Measurements from ENCODE around the gene PTGIS.

Gene PTGIS

DNA sequence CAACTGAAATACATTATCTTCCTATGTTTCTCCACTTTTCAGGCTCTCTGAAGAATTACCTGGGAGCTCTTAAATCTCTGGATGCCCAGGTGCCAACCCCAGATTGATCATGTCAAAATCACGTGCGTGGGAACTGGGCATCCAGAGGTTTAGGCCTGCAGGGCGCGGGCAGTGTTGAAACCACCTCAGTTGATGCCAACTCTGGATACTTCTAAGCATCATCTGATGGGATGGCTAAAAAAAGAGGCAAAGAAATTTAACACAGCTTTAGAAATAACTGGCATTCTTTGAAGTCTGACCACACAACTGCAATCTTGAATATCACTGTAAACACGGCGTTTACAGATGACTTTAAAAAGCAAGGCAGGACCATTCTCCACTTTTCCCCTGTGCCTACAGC lies 41.9 kb downstream of the PTGIS start:
- DNase-seq: no peak

DNA sequence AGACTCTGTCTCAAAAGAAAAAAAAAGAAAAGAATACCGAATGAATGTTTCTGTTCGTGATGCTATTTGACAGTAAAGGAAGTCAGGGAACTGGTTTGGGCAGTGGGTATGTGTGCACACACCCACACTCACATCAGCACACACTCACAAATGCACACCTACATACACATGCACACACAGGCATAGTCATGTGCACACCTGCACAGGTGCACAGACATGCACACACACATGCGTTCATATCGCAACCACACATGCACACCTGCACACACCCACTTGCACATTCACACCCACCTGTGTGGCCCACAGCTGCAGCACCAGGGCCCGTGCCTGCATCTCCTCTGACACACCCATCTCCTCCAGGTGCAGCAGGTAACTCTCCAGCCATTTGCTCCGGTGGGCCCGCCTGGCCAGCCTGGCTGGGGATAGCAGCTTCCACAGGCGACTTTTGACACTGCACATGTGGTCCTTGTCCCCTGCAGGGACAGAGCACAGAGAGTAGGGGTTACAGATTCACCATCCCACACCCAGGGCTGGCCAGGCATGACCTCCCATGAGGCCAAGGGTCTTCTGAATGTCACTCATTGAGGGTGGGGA lies 44.1 kb downstream of the PTGIS start:
- DNase-seq: no peak

DNA sequence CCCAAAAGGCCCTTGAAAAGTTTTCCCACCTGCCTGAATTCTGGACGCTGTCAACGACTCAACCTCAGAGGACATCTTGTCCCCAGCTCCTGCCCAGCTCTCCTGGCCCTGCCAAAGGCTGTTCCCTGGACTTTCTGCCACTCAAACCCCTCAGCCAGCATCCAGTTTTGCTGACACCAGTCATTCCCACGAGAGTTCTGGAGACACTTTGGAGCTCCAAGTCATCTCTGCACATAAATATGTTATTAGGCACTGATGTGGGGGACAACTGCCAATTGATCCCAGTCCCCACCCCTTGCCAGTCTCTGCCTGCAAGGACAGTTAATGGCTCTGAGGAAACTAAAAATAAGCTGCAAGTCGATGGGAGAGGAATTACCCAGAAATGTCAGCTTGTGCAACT lies 46.6 kb downstream of the PTGIS start:
- no peak for DNase-seq

DNA sequence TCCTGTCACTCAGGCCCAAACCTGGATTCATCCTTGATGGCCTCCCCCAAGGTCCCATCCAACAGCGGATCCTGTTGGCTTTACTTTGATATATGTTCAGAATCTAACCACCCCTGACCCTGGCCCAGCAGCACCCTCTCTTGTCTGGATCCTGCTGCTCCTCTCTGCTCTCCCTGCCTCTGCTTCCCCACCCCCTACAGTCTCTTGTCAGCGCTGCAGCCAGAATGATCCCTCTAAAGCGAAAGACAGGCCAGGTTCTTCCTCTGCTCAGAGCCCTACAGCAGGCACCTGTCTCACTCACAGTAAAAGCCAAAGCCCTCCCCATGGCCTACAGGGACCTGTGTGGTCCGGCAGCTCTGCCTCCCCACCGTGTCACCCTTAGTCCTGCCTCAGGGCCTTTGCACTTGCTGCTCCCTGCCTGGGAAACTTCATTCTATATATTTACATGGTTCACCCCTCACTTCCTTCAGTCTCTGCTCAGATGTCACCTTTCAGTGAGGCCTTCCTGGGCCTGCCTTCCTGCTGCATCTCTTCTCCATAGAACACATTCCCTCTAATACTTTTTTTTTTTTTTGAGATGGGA lies 48.1 kb downstream of the PTGIS start:
- no peak for DNase-seq

DNA sequence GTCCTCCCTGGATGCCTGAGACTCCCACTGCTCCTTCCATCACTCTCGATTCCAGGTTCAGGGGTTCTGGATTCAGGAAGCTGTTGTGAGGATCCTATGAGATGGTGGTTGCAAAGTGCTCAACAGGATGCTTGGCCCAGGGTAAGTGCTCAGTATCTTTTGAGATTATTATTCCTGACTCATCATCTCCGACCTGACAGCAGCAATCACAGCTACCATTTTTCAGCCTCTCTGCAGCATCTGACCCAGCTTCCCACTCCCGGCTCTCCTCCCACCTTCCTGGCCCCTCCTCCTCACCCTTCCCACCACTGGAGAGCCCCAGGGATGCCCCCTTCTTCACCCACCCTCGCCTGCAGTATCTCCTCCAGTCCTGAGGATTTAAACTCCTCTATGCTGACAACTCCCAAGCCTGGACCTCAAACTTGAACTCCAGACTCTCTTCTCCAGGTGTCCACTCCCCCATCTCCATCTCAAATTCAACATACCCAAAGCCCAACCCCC lies 48.7 kb downstream of the PTGIS start:
- DNase-seq: no peak

DNA sequence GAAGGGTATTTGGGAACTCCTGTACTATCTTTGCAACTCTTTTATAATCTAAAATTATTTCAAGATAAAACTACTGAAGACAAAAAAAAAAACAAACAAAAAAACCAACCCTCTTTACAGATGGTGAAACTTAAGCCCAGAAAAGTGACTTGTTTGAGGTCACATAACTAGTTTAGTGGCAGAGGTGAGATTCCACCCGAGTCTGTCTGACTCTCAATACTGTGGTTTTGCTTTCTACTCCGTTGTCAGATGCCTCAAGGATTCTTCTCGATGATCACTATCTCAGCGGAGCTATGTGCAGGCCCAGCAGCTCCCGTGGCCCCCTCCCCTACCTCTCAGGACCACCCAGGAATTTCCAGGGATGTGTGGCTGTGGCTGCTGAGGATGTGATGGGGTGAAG lies 49.4 kb downstream of the PTGIS start:
- no peak for DNase-seq

DNA sequence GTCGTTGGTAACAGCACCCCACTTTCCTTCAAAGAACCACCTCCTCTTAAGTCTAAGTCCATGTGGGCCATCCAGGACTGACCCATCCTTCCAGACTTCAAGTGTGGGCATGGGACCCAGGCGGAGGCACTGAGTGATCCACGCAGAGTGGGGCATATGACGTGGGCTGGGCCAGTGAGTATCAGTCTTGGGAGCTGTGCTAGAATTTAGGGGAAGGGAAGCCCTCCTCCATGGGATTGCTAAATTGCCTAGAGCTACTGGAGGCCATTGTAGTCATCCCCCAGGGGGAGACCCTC lies 50.2 kb downstream of the PTGIS start:
- DNase-seq: no peak

DNA sequence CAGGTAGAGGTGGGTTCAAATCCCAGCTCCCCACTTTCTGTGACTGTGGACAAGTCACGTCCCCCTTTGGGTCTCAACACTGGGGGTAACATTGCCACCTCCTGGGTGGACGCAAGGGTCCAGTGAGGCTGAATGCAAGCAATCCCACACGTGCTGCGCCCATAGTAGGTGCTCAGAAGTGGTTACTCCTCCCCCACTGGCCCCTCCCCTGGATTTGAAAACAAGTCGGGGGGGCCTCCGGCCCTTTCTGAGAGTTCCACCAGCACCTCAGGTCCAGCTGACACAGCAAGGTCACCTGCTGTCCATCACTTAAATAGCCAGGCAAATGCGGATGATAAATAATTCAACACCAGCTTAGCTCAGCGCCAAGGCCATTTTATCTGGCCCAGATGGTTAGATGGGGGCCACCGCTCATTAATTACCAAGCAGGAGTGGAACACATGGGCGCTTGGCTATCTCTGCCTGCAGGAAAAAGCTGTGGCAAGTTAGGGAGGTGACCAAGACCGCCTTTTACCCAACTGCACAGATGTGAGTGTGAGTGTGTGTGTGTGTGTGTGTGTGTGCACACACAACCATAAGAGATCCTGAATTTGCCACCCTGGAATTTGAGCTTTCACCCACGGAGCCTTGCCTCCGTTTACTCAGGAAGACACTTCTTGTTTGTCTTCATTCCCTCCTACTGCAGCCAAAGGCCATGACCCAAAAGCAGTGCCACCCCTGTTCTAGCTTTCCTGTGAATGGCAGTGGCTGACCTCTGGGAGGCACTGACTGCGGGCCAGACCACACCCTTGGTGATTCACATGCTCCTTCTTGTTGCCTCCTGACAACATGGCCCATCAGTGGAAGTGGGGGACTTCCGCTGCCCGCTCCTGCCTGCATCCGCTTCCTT lies 50.8 kb downstream of the PTGIS start:
- DNase-seq: no peak

DNA sequence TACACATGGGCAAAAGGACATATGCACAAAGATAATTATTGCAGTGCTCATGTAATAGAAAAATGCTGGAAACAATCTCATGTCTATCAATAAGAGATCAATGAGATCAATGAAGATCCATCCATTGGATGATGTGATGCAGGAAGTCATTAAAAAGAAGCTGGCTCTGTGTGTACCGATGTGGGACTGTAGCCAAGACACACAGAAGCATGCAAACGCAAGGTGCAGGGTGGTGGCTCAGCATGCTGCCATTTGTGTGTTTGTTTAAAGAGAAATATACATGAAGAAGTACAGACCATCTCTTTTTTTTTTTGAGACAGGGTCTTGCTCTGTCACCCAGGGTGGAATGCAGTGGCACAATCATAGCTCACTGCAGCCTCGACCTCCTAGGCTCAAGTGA lies 52.4 kb downstream of the PTGIS start:
- DNase-seq: no peak

DNA sequence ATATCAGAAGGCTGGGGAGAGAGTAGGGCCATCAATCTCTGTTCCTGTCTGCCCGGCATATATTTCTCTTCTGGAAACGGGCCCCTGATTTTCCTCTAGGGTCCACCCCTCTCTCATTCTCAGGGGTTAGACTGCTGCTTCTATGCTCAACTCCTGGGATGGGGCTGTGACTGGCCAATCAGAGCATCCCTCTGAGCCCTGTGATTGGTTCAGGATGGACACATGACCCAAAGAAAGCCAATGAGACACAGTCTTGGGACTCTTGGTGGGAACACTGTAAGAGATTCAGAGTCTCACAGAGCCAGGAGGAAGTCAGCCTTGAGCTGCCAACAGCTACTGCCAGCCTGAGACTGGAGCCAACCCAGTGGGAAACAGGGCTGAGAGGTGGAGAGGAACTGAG lies 54.4 kb downstream of the PTGIS start:
- DNase-seq: no peak

DNA sequence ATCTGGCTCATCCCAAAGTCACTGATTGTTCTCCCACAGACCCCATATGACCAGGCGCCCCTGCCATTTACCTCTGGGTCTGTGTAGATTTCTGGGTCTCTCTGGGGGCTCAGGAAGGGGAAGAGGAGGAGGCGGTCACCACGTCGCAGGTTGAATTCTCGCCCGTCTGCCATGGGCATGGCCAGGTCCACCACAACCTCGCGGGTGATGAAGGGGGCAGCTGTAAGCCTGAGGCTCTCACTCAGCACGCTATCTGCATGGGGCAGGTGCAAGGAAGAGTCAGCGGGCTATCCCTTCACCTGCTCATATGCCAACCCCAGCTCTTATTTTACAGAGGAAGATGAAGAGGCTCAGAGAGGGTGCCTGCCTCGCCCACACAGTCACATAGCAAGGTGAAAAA lies 54.9 kb downstream of the PTGIS start:
- DNase-seq: no peak

DNA sequence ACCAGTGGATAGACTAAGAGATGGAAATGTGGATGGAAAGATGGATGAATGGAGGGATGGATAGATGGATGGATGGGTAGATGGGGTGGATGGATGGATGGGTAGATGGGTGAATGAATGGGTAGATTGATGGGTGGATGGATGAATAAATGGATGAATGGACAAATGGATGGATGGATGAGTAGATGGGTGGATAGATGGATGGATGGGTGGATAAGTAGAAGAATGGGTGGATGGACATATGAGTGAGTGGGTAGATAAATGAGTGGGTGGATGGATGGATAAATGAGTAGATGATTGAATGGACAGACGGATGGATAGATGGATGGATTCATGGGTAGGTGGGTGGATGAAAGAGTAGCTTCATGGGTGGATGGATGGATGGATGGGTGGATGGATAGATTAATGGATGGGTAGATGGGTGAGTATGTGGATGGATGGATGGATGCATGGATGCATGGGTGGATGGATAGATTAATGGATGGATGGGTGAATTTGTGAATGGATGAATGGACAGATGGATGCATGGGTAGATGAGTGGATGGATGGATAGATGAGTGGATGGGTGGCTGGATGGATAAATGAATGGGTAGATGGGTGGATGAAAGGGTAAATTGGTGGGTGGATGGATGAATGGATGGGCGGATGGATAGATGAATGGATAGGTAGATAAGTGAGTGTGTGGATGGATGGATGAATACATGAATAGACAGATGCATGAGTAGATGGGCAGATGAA lies 56.0 kb downstream of the PTGIS start:
- no peak for DNase-seq

DNA sequence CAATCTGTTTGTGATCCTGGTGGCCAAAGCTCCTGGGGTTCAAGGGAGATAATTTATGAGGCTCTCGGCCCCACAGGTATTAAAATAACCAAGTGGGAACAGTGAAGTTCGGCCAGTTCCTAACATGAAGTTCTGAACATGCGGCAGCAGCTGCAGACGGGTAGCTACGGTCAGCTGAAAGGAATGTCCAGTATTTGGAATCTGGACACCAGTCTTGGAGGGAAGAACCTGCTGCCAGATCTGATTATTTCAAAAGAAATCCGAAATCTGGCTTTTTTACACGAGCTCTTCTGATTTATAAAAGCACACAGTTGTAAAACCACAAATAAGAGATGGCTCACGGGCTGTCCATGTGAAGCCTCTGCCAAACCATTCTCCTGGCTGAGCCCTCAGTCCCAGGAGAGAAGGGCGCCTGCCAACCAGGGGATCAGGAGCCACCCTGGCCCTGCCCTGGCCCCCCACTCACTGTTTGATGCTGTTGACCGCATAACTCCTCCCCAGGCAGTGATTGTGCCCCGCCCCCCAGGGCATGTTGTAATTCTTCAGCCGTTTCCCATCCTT lies 57.3 kb downstream of the PTGIS start:
- no peak for DNase-seq

DNA sequence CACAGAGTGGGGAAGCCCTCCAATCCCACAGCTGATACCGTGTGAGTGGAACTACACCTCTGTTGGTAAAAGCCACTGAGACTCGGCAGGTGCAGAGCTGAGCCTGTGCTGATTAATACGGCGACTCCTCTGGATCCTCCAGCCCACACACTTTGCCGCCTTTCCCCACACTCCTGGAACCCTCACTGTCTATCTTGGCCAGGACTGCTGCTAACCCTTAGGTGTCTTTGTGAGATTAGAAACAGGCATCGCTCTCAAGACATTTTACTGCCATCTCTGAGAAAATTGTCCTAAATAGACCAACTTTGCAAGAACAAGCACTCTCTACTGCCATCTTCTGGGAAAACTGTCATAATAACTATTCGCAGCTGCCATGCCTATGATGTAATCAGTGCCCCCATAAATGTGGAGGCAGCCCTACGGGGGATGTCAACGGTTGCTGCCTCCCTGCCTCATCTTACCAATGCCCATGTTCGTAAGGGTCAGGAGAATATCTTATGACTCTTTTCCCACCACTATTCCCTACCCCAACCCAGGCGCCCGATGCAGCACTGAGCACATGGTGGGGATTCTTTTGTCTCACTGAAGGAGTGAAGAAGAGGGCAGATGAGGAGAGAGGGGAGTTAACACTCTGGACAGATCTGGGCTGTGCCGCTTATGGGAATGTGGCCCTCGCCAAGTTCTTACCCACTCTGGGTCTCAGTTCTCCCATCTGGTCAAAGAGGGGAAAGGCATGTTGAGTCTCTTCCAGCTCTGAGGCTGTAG lies 59.3 kb downstream of the PTGIS start:
- no peak for DNase-seq

DNA sequence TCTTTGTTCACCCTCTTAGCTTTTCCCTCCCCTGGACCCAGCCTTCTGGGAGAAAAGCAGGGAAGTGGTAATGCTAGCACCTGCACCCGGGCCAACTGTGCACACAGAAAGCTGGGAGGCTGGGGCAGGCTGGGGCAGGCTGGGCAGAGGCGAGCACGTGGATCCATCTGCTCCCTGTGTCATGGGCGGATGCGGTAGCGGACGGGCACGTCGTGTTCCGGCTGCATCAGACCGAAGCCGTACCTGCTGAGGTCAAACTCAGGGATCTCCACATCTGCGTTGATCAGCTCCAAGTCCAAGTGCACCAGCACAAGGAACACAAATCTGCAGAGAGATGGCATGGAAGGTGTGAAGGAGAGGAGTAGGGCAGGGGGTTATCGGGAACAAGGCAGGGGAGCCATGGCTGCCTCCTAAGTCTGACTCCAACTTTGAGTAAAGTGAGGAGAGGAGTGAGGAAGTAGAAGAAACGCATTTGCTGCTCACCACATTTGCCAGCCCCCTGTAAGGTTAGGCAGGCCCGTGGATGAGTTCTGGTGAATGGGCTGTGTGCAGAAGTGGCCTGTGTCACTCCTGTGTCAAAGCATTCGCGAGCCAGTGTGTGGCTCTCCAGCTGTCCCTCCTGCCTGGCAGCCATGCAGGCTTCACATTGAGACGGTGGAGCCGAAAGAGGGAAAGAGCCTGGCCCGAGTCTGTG lies 60.0 kb downstream of the PTGIS start:
- no peak for DNase-seq

DNA sequence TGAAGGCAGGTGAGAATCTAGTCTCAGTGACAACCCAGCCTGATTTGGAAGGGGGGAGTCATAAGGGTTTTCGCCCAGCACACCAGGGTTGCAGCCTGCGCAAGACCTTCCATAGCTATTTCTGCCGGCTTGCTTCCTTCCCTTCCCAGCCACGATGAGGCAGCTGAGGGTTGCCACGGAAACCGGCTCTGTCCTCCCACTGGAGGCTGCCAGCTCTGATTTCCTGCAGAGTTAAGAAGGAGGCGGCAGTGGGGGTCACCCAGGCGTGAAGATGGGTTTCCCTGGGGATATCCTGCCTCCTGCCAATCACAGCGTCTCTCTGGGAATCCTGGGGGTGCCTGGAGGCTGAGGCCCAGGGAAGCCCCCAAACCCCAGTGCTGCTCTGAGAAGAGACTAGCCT lies 62.4 kb downstream of the PTGIS start:
- DNase-seq: no peak

DNA sequence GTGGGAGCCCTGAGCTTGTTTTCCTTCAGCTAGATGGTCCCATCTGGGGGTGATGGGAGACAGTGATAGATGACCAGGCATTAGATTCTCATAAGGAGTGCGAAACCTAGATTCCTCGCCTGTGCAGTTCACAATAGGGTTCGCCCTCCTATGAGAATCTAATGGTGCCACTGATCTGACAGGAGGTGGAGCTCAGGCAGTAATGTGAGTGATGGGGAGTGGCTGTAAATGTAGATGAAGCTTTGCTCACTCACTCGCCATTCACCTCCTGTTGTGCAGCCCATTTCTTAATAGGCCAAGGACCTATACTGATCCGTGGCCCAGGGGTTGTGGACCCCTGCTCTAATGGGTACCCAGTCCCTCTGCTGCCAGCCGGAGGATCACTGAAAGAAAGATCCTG lies 64.8 kb downstream of the PTGIS start:
- DNase-seq: no peak

DNA sequence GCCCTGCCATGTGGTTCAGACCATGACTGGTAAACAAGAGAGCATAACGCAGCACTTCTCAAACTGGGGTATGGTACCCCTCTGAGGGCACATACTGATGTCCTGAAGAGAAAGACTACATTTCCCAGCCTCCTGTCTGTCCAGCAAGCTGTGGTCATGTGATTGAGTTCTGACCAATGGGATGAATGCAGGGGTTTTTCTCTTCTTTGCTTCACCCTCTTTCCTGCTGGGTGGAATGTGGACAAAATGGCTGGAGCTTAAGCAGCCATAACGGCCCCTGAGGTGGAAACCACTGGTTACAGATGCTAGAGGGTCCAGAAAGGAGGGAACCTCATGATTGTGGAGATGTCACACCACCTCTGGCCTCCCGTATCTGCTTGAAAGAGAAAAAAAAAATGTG lies 66.0 kb downstream of the PTGIS start:
- DNase-seq: no peak

DNA sequence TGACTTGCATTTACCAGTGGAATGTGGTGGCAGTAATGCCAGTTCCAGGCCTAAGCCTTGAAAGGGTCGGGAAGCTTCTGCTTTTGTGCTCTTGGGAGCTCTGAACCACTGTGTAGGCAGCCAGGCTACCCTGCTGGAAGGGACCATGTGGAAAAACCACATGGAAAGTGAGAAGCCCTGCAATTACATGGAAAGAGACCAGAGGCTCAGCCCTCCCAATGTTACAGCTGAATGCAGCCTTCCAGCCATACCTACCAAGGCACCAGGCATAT lies 70.6 kb downstream of the PTGIS start:
- no peak for DNase-seq

DNA sequence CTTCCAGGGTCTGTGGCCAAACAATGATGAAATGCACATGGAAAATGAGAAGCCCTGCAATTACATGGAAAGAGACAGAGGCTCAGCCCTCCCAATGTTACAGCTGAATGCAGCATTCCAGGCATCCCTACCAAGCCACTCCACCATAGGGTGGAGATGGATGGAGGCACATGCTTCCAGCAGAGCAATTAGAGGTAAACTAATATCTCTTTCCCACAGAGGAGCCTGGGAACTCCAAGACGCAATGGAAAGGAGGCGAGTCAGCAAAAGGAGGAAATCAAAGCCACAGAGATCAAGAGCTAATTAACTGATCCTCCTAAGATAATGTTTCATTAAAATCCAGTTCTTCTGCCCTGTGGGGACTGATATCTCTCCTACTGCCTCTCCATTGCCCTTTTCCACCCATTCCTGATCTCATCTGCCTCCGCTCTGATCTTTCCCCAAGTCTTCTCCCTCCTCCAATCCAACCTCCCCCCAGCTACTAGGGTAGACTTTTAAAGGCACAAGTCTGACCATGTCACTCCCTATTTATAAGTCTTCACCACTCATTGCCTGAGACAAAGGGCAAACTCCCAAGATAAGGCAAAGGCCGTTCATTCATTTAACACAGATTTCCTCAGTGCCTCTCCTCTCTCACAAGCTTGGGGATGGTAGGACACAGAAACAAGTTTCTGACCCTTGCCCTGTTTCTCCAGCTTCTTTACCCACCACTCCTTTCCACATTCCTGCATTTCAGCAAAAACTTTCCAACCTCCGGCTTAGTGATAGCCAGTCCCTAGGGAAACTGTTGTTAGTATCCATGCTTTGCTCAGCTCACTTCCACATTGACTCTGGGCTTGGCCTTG lies 71.2 kb downstream of the PTGIS start:
- DNase-seq: no peak

DNA sequence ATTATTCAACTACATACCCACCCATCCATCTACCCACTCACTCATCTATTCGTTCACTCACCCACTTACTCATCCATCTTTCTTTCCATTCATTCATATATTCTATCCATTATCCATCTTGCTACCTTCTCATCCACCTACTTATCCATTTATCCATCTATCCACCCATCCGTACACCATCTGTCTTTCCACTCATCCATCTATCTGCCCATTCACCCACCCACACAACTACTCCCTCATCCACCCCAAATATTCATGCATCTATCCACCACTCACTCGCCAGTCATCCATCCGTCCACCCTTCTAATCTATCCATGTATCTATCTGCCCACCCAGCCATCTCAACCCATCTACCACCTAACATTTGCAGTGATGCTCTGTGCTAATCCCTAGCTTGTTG lies 71.9 kb downstream of the PTGIS start:
- no peak for DNase-seq

All from CD4-positive, alpha-beta T cell treated with Interleukin-15 for 1 hour (primary cell).